Ovary (tissue), 3 donors: ENCODE data around the gene CLRN1.

Source experiments
- CTCF ChIP-seq, 3 donors: fragments of 450-650 bp in 2 of 3; fragments of 200-600 bp in 1 of 3; IDR thresholded peaks; one replicate each; pipeline versions ENCODE4 v1.5.1 to v1.8.0; 2016 to 2022; ENCODE audit warnings: antibody characterized with exemption in 3 of 3, mild to moderate bottlenecking in 1 of 3
- EP300 ChIP-seq: sonication (generic); formaldehyde crosslinking; IDR thresholded peaks from one replicate; pipeline ENCODE4 v1.6.1; 2017; ENCODE audit warnings: antibody characterized with exemption
- POLR2A ChIP-seq: fragments of 450-650 bp; IDR thresholded peaks from one replicate; pipeline ENCODE4 v1.6.1; 2017; ENCODE audit warnings: antibody characterized with exemption, mild to moderate bottlenecking, moderate library complexity
- donor health status: DM: no; HTN: no; CAD: no.

- TF ChIP-seq POLR2A, result no peak
- no peak for TF ChIP-seq CTCF (IDR thresholded peaks at IDR 0.05)
- TF ChIP-seq EP300, result no peak
These were observed 3.5 kb upstream of the CLRN1 start for GRCh38 chr3:150975992-150976368.
